Urinary bladder (tissue), 4 donors: ENCODE data around the gene HTR3A. TPM values are rescaled to one million over a fixed set of nuclear protein-coding genes. Genes with fewer than 3 reads are reported as not detected.

Experiments used
- DNase-seq: peaks from one replicate; pipeline ENCODE4 v3.0.0-alpha.2; 2015; ENCODE audit errors: extremely low spot score
- H3K27ac ChIP-seq: one replicate; pipeline ENCODE4 v1.5.1; 2013; ENCODE audit warnings: low read depth, mild to moderate bottlenecking, moderate library complexity
- H3K36me3 ChIP-seq: one replicate; pipeline ENCODE4 v1.6.1; 2013; ENCODE audit warnings: mild to moderate bottlenecking, moderate library complexity; ENCODE audit not compliant: insufficient read depth
- H3K4me1 ChIP-seq: one replicate; pipeline ENCODE4 v1.6.1; 2013; ENCODE audit warnings: mild to moderate bottlenecking, moderate library complexity; ENCODE audit not compliant: insufficient read depth
- H3K4me3 ChIP-seq: one replicate; pipeline ENCODE4 v1.5.1; 2013; ENCODE audit warnings: low read depth, low read length
- WGBS: extraction: QIAGEN DNeasy Blood & Tissue Kit; methylation state at CpG from one replicate; pipeline ENCODE4 v1.1.7; 2013; 5-methylcytosine and 5-hydroxymethylcytosine counted together
- polyA plus RNA-seq: library from polyadenylated mRNA; stranded (reverse); fragments of 200-250 nt; gene quantifications from one replicate; pipeline ENCODE4 v1.2.3, GENCODE V29; 2013
- total RNA-seq: library from RNA; depleted of rRNA; stranded (reverse); fragments of >200 nt; gene quantifications from one replicate; pipeline ENCODE4 v1.2.3, GENCODE V29; 2014
- donor health status: healthy with polysubstance abuse.
- donor health status: healthy.

HTR3A gene
- total and polyA plus RNA-seq, 2 donors = 0.58 to 1.2 TPM

- no peaks in the 10 kb centered on the region for H3K4me1 ChIP-seq
- DNase-seq = no peak
- 78% methylated on average over 10 of the region's 10 CpGs for WGBS
- H3K4me3 ChIP-seq = no peak overlapping the region
- H3K36me3 ChIP-seq = no peaks in the 10 kb centered on the region
- H3K27ac ChIP-seq = no peak overlapping the region
Observed at GRCh38 chr11:113952588-113952987, 22.3 kb upstream of the HTR3A start.

GRCh38 chr11:113954235-113954634 lies 20.7 kb upstream of the HTR3A start:
- no peaks in the 10 kb centered on the region for H3K4me1 ChIP-seq
- no peak overlapping the region for H3K4me3 ChIP-seq
- 46% methylated on average over 6 of the region's 6 CpGs for WGBS

GRCh38 chr11:113956986-113957385 lies 17.9 kb upstream of the HTR3A start:
- 55% methylated on average over 9 of the region's 9 CpGs for WGBS
- DNase-seq = no peak
- Histone ChIP-seq H3K4me3 (no peak overlapping the region), H3K36me3 (no peaks in the 10 kb centered on the region), H3K4me1 (no peaks in the 10 kb centered on the region), H3K27ac (no peak overlapping the region)

More at GRCh38 chr11:113954235-113954634, 20.7 kb upstream of the HTR3A start:
- H3K36me3 ChIP-seq = no peaks in the 10 kb centered on the region
- H3K27ac ChIP-seq = no peak overlapping the region
- DNase-seq = no peak

GRCh38 chr11:113960702-113961330 lies 14.1 kb upstream of the HTR3A start:
- Histone ChIP-seq H3K36me3 (no peaks in the 10 kb centered on the region), H3K4me1 (no peaks in the 10 kb centered on the region), H3K4me3 (no peak overlapping the region), H3K27ac (no peak overlapping the region)
- no peak for DNase-seq
- WGBS = 60% methylated on average over 9 of the region's 9 CpGs

- DNase-seq = no peak
- H3K27ac ChIP-seq = no peak overlapping the region
- H3K4me1 ChIP-seq = no peaks in the 10 kb centered on the region
- no peaks in the 10 kb centered on the region for H3K36me3 ChIP-seq
- H3K4me3 ChIP-seq = no peak overlapping the region
- WGBS = 34% methylated on average over 1 of the region's 1 CpG
Observed at GRCh38 chr11:113967361-113967760, 7.5 kb upstream of the HTR3A start.

- no peak overlapping the region for H3K27ac ChIP-seq
- H3K4me1 ChIP-seq = no peaks in the 10 kb centered on the region
- no peak for DNase-seq
- no peak overlapping the region for H3K4me3 ChIP-seq
- WGBS = 43% methylated on average over 15 of the region's 15 CpGs
- H3K36me3 ChIP-seq = no peaks in the 10 kb centered on the region
Observed at GRCh38 chr11:113971506-113972195, 3.3 kb upstream of the HTR3A start.

- Histone ChIP-seq H3K4me3 (no peak overlapping the region), H3K27ac (no peak overlapping the region), H3K36me3 (no peaks in the 10 kb centered on the region), H3K4me1 (no peaks in the 10 kb centered on the region)
- no peak for DNase-seq
- 77% methylated on average over 4 of the region's 4 CpGs for WGBS
Observed at GRCh38 chr11:113977071-113977490, 2.2 kb downstream of the HTR3A start.

GRCh38 chr11:113977701-113978100 lies 2.8 kb downstream of the HTR3A start:
- WGBS = 88% methylated on average over 11 of the region's 11 CpGs
- no peak for DNase-seq
- Histone ChIP-seq H3K4me1 (no peaks in the 10 kb centered on the region), H3K36me3 (no peaks in the 10 kb centered on the region), H3K4me3 (no peak overlapping the region), H3K27ac (no peak overlapping the region)

- H3K36me3 ChIP-seq = no peaks in the 10 kb centered on the region
- no peak for DNase-seq
- WGBS = 40% methylated on average over 1 of the region's 1 CpG
- no peak overlapping the region for H3K27ac ChIP-seq
- H3K4me1 ChIP-seq = no peaks in the 10 kb centered on the region
- H3K4me3 ChIP-seq = no peak overlapping the region
Observed at GRCh38 chr11:113979431-113979830, 4.5 kb downstream of the HTR3A start.

- no peak overlapping the region for H3K4me3 ChIP-seq
Observed at GRCh38 chr11:113980785-113981184, 5.9 kb downstream of the HTR3A start.

GRCh38 chr11:113982306-113982705 lies 7.4 kb downstream of the HTR3A start:
- Histone ChIP-seq H3K4me1 (no peaks in the 10 kb centered on the region), H3K4me3 (no peak overlapping the region), H3K36me3 (no peaks in the 10 kb centered on the region), H3K27ac (no peak overlapping the region)
- no peak for DNase-seq

More at GRCh38 chr11:113980785-113981184, 5.9 kb downstream of the HTR3A start:
- 68% methylated on average over 6 of the region's 6 CpGs for WGBS
- H3K27ac ChIP-seq = no peak overlapping the region
- H3K4me1 ChIP-seq = no peaks in the 10 kb centered on the region
- DNase-seq = no peak
- no peaks in the 10 kb centered on the region for H3K36me3 ChIP-seq

GRCh38 chr11:113984781-113985180 lies 9.9 kb downstream of the HTR3A start:
- no peak for DNase-seq
- Histone ChIP-seq H3K4me3 (no peak overlapping the region), H3K27ac (no peak overlapping the region), H3K36me3 (no peaks in the 10 kb centered on the region), H3K4me1 (no peaks in the 10 kb centered on the region)
- 73% methylated on average over 6 of the region's 6 CpGs for WGBS

- Histone ChIP-seq H3K27ac (no peak overlapping the region), H3K36me3 (no peaks in the 10 kb centered on the region), H3K4me1 (no peaks in the 10 kb centered on the region), H3K4me3 (no peak overlapping the region)
- DNase-seq = no peak
- WGBS = 80% methylated on average over 4 of the region's 4 CpGs
Observed at GRCh38 chr11:113985906-113986305, 11.0 kb downstream of the HTR3A start.

- DNase-seq = no peak
- Histone ChIP-seq H3K36me3 (no peaks in the 10 kb centered on the region), H3K27ac (no peak overlapping the region), H3K4me3 (no peak overlapping the region), H3K4me1 (no peaks in the 10 kb centered on the region)
- 82% methylated on average over 18 of the region's 18 CpGs for WGBS
Observed at GRCh38 chr11:113986351-113987140, 11.6 kb downstream of the HTR3A start.
